HG03135 (cell line): ENCODE results near the gene URM1.
"Not testable (repeated sequence)": the region's sequence is repeated elsewhere in the genome, so short reads cannot be mapped to it uniquely, and the experiment has no call there.

ENCODE experiments used
- ATAC-seq: cut with Tn5 transposase; IDR thresholded peaks from one replicate; pipeline ENCODE4 v1.9.1; 2021; ENCODE audit warnings: mild to moderate bottlenecking, moderate library complexity; ENCODE audit not compliant: unreplicated experiment

The URM1 gene

GRCh38 chr9:128370752-128371629 lies at the start of gene URM1:
TSS of gene URM1 (plus strand) at chr9:128371374. CDS start at chr9:128371381, 7 bp downstream.
- ATAC-seq: peak; percentile 94

- ATAC-seq: no peak
Observed at GRCh38 chr9:128321879-128322403, 49.2 kb upstream of the URM1 start.

GRCh38 chr9:128322404-128323211 lies 48.6 kb upstream of the URM1 start, which contains the start of the genes COQ4 and TRUB2:
TSS of gene COQ4 (plus strand) at chr9:128322839. CDS start at chr9:128322859, 20 bp downstream.
TSS of gene TRUB2 (minus strand) at chr9:128322447. CDS start at chr9:128322408, 39 bp downstream.
- peak; percentile 85 for ATAC-seq

GRCh38 chr9:128323212-128323730 lies 47.9 kb upstream of the URM1 start:
- ATAC-seq: no peak

- ATAC-seq: no peak
Observed at GRCh38 chr9:128323791-128324190, 47.4 kb upstream of the URM1 start.

- ATAC-seq: no peak
Observed at GRCh38 chr9:128324401-128324800, 46.8 kb upstream of the URM1 start.

GRCh38 chr9:128325629-128326028 lies 45.5 kb upstream of the URM1 start:
- ATAC-seq: no peak

GRCh38 chr9:128333451-128333869 lies 37.7 kb upstream of the URM1 start:
- no peak for ATAC-seq

GRCh38 chr9:128335161-128335560 lies 36.0 kb upstream of the URM1 start:
- ATAC-seq: no peak

- no peak for ATAC-seq
Observed at GRCh38 chr9:128335914-128336313, 35.3 kb upstream of the URM1 start.

GRCh38 chr9:128337936-128338335 lies 33.2 kb upstream of the URM1 start:
- ATAC-seq: no peak

- ATAC-seq: not testable (repeated sequence)
Observed at GRCh38 chr9:128338852-128339614, 32.1 kb upstream of the URM1 start.

GRCh38 chr9:128339761-128340690 lies 31.1 kb upstream of the URM1 start, which contains the start of gene SLC27A4:
TSS of gene SLC27A4 (plus strand) at chr9:128340527. CDS start at chr9:128343133, 2,606 bp downstream.
- ATAC-seq: peak; percentile 81

- peak; percentile 37 for ATAC-seq
Observed at GRCh38 chr9:128340691-128341434, 30.3 kb upstream of the URM1 start.

- ATAC-seq: no peak
Observed at GRCh38 chr9:128341435-128341849, 29.7 kb upstream of the URM1 start.

GRCh38 chr9:128342971-128343680 lies 28.0 kb upstream of the URM1 start:
- ATAC-seq: no peak

GRCh38 chr9:128343855-128344254 lies 27.3 kb upstream of the URM1 start:
- ATAC-seq: no peak
